ENCODE measurements around the gene DNAJB8.

Gene DNAJB8

DNA sequence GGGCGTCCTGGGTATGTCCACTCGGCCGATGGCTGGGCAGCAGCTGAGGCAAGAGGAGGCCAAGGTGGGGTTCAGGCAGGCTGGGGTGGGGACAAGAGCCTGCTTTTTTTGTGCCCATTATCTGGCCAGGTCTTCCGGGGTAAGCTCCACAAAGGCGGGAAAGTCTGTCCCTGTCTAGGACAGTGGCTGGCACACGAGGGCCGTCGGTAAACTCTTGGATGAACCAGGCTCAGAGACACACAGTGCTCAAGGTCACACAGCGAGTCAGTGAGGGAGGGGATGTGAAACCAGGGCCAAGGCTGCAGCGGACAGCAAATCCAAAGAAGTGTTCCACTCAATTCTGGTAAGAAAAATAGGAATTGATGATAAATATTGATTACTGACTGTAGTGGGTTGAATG, 2.9 kb downstream of the DNAJB8 start:
- DNase-seq (ENCODE audit: low spot score) = no peak

DNA sequence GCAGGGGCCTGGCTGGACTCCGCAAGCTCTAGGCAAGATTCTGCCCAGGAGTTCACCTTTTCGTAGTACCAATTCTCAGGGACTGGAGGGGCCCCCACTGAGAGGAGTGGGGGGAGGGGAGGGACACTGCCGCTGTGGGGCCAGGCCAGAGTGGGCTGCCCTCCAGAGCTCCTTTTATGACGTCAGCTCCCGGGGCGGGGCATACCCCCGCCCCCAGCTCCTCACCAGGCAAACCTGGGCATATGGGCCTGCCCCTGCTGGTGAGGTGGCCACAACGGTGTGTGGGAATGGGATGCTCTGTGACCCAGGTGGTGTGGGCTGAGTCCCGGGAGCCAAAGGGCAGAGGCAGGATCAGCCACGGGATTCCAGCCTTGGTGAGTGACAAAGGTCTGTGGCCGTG, 3.3 kb downstream of the DNAJB8 start:
- DNase-seq (ENCODE audit: low spot score) = no peak

GRCh38 chr3:128462931-128463330, 3.8 kb downstream of the DNAJB8 start:
- no peak for DNase-seq (ENCODE audit: low spot score)

DNA sequence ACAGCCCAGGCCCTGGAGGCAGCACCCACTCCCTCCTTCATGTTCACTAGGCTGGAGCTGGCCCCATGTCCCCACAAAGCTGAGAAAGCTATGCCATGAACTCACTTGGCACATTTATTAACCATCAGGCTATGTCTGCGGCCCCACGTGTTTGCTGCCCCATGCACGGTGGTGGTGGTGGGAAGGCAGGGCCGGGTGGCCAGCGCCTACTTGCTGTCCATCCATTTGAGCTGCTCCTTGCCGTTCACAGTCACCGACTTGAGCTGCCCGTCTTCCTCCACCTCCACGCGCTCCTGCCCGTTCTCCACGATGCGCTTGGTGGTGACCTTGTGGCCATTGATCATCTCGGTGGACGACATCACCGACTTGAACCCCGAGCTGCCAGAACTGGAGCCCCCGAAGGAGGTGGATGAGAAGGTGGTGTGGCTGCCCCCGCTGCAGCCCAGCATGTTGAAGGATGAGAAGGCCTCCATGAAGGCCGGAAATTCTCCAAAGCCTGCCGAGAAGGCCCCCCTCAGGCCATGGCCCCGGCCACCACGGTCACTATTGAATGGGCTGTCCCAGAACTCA, 4.3 kb downstream of the DNAJB8 start:
- no peak for DNase-seq (ENCODE audit: low spot score)

GRCh38 chr3:128461731-128462130, 5.0 kb downstream of the DNAJB8 start:
- no peak for DNase-seq (ENCODE audit: low spot score)

DNA sequence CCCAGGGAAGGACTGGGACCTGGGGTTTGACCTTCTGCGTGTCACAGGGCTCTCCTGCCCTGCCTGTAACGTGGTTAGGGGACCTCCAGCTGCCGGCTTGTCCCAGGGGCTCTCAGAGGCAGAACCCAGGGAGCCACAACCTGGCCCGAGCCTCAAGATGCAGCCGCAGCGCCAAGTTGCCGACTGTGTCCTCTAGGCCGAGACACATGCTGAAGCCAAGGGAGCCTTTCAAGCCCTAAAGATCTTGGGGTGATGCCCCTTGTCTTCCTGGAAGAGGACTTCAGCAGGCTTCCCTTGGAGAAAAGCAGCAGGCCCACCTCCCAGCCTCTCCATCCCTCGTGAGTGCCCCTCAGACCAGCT, 7.2 kb downstream of the DNAJB8 start:
- no peak for DNase-seq (ENCODE audit: low spot score)

DNA sequence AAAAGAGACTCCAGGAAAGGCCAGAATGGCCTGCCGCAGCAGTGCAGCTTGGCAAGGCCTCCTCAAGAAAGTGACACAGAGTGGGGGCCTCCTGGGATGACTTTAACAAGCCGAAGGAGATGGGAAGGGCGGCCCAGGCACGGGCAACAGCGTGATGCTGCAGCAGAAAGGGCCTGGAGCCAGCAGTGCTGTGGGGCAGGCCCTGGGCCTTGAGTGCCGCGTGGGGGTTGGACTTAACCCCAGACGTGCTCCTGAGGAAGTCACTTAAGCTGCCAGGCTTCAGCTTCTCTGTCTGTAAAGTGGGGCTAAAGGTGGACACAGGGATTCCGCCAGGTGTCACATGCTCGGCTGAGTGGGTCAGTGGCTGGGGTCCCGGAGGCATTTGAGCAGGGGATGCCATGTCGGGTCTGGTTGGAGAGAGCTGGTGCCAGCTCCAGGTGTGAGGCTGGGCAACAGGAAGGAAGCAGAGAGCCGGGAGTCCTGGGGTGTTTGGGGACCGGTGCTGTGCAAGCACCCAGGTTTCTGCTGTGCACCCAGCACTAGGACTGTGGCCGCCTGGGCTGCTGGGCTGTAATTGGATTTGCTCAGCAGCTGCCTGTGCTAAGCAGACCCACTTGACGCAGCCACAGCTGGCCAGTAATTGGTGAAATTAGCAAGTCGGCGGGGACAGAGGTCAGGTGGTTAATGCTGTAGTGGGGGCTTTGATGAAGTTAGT, 7.8 kb downstream of the DNAJB8 start:
- DNase-seq (ENCODE audit: low spot score) = no peak

- no peak for DNase-seq (ENCODE audit: low spot score)
Measured at GRCh38 chr3:128457937-128458336, 8.8 kb downstream of the DNAJB8 start.

GRCh38 chr3:128456776-128457715, 9.6 kb downstream of the DNAJB8 start:
- no peak for DNase-seq (ENCODE audit: low spot score)

DNA sequence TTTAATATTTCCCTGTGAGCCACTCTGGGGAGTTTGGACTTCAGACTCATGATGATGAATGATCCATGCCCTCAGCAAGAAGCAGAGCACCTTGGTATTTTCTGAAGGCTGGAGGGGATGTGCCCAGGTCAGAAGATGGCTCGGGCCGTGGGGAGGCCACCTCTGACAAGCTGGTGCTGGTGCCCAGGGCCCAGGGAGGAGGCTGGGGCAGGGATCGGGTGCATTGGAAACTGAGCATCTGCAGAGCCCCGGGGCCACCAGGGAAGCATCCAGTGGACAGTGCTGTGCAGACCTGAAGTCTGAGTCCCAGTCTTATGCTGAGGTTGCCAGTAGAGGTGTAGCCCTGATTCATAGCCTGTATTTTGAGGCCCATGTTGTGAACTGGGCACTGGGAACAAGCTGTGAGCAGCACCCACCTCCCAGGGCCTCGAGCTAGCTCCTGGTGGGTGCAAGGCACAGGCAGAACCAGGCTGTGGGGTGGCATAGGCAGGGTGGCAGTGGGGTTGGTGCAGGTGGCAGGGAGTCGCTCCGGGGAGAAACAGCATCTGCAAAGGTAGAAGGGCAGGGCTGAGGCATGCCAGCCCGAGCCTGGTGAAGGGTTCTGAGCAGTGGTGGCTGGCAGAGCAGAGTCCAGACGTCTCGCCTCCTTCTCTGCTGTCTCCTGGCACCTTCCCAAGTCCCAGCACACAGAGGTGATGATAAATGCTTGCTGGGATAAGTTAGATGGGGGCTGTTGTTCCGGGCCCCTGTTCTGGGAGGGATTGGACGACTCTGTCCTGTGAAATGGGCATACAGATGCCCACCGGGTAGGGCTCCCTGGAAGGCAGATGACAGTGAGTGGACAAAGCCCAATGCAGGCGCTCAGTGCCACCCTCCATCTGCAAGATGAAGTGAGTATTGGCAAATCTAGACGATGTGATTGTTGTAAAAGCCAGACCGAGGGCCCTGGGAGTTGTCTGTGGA, 10.6 kb downstream of the DNAJB8 start:
- DNase-seq (ENCODE audit: low spot score) = no peak

- DNase-seq (ENCODE audit: low spot score) = no peak
Measured at GRCh38 chr3:128455116-128455515, 11.6 kb downstream of the DNAJB8 start.

DNA sequence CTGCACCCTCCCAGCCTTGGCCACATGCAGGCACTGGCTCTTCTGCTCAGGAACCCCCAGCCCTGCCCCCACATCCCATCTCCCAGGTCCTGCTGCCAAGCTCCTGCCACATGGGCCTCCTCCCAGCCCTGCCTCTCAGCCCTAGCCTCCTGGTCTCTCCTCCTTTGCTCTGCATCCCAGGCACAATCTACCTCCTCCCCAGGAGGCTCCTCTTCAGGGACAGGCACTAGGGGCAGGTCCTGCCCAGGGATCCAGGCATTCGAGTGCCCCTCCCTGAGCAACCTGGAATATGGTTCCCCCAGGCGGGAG, 12.4 kb downstream of the DNAJB8 start:
- DNase-seq (ENCODE audit: low spot score) = no peak

- no peak for DNase-seq (ENCODE audit: low spot score)
Measured at GRCh38 chr3:128453501-128454309, 13.0 kb downstream of the DNAJB8 start.

DNA sequence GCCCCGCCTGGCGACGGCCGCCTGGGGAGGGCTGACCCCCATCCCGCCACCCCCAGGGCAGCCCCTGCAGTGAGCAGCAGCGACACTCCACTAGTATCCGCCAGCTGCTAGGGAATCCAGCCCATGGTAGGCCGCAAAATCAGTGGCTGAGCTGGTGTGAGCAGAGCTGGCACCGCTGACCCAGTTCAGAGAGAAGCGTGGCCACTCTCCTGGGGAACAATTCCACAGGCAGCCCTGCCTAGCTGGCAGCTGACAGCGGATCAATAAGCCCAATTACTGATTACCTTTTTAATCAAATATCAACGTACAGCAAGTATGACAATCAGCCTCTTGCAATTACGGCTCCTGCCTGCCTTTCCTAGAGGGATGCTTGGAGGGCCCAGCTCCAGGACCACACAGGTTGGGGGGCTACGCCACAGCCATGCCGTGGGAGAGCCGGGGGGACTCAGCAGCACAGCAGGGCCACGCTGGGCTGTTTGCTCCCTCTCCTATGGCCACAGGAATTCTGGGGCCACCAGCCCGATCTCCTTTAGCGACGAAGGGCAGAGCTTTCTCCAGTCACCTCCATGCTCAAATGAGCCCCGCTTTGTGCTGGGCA, 13.9 kb downstream of the DNAJB8 start:
- no peak for DNase-seq (ENCODE audit: low spot score)

- DNase-seq (ENCODE audit: low spot score) = no peak
Measured at GRCh38 chr3:128452120-128452519, 14.6 kb downstream of the DNAJB8 start.

DNA sequence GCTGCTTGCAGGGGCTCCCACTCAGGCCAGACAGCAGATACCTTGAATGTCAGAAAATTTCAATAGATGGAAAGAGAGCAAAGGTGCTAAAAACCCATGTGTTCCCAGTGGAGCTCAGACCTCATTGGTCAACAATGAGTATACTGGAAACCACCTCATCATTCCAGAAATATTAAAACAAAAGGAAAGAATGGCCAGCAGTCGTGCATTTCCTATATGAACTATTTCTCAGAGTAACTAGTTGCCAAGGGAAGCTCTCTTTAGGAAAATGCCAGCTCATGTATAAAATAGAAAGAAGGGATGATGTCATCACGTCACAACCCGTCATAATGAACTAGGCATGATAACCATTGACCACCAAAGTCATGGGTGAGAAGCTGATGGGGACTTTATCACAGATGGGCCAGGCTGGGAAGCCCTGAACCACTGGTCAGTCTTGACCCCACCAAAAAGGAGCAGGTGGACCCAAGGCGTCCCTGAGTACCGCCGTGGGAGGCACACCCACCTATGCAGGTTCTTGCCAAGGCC, 17.5 kb downstream of the DNAJB8 start:
- DNase-seq (ENCODE audit: low spot score) = no peak

DNA sequence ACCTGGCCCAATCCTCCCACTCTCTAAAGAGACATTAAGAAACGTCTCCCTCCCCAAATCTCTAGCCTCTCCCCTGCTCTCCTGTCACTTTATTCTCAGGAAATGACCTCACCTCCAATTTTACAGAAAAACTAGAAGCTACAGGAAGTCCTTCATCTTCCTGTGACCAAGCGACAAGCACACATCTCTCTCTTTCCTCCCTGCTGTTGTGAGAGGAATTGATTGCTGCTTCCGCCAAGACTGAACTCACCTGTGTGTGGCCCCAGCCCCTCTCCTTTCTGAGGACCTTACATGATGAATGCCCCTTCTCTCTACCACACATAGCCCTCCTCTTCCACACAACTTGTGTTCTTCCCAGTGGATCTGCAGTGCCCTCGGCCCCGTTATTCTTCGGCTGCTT, 18.2 kb downstream of the DNAJB8 start:
- DNase-seq (ENCODE audit: low spot score) = no peak

- DNase-seq (ENCODE audit: low spot score) = no peak
Measured at GRCh38 chr3:128447561-128448013, 19.1 kb downstream of the DNAJB8 start.

GRCh38 chr3:128446821-128447220, 19.9 kb downstream of the DNAJB8 start:
- no peak for DNase-seq (ENCODE audit: low spot score)

DNA sequence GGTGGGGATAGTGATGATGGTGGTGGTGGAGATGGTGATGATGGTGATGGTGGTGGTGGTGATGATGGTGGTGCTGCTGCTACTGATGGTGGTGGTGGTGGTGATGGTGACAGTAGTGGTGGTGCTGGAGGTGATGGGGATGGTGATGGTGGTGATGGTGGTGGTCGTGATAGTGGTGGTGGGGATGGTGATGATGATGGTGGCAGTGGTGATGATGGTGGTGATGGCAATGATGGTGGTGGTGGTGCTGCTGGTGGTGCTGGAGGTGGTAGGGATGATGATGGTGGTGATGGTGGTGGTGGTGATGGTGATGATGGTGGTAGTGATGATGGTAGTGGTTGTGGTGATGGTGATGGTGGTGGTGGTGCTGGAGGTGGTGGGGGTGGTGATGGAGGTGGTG, 21.3 kb downstream of the DNAJB8 start:
- DNase-seq (ENCODE audit: low spot score) = no peak

Data from SW480 (cell line).